GM18858 (cell line): ENCODE results near the gene NEDD4L.
"Not testable (repeated sequence)": the region's sequence is repeated elsewhere in the genome, so short reads cannot be mapped to it uniquely, and the experiment has no call there.

ENCODE experiments used
- ATAC-seq: cut with Tn5 transposase; IDR thresholded peaks from one replicate; pipeline ENCODE4 v1.9.1; 2021; ENCODE audit not compliant: unreplicated experiment

The NEDD4L gene

DNA sequence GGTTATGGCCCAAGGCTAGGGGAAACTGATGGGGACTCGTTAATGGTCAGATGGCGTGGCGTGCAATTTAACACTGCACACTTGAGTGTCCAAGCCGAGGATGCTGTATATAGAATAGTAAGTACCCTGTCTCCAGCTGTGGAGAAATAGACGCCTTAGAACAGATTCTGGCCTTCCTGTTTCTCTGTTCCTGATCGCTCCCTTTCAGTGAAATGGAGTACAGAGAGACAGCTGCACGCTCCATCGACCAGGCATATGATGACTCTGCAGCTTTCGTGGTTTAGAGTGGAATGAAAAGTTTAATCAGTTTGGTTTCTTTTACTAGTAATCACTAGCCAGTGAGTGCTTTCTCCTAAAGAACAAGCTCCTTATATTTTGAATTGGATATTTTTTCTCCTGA is 213.4 kb downstream of the NEDD4L start:
- no peak for ATAC-seq

DNA sequence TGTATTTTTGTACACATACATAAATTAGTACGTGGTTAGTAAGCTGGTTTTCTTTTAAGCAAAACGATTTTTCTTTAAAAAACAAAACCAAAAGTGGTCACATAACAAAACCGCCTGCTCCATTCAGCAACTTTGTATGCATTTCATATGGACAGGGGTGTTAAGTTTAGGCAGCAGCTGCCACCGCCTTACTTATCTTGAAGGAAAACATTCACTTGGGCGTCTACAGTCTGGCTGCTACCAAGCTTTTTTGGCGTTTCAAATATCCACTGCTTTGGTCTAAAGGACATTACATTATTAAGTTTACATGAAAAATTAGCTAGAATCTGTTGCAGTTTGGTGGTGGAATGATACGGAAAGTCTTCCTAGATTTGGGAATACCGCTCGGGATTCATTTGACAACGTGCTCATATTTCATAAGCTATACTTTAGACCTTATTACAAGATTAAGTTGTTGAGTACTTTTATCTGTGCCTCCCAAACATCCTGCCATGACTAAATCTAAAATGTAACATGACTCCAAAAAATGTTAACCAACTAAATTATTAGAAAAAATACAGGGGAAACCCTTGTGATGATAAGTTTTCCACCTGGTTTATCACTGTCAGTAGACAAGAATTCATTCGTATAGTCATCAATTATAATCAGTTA is 214.8 kb downstream of the NEDD4L start:
- ATAC-seq: no peak

DNA sequence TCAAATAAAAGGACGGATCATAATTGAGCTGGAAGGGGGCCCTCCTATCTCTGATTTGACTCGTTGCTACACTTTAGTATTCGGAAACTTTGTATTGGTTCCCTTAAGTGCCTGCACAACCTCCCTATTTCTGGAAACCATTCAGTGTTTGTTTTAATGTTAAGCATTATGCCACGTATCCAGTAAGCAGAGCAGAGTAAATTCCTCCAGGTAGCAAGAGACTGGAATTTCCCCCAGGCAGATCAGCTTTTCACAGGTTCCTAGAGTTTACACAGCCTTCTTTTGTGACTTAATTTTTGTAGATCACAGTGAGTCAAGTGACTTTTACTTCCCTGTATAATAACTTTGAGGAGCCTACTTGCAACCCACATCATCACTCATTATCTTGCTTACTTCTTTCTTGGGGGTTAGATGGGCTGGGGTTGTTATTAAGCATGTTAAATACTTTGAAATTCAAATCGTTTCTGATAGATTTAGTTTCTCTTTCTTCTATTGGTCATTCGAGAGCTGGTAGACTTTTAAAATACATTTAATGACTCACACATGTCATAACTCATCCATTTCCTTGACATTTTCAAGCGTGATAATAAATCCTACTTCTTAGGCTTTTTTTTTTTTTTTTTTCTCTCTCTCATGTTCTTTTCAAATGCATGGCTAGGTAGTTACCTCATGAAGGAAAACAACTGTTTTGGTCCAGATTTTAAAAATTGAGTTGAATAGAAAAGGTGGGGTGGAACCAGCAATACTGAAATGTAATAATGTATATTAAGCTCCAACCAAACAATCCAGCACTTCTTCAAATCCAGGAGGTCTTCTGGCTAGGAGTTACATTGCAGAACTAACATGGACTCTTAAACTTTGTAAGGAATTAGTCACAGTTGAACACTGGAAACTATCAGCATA is 219.3 kb downstream of the NEDD4L start:
- no peak for ATAC-seq

- no peak for ATAC-seq
Observed at GRCh38 chr18:58264075-58264474, 220.0 kb downstream of the NEDD4L start.

DNA sequence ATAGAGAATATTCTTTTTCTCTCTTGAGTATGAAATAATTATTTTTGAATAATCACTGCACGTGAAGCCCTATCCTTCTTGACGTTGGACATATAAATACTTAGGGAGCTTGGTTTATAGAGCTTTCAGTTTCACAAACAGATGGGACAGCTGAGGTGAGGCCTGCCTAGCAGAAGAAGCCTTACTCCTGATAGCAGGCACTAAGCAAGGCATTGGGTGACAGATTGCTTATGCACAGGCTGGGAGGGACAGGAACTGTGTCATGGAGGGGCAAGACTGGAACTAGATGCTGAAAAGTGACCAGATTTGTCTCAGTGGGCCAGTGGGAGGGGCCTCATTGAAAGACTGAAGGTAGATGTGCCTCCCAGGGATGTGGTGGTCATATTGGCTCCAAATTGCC is 220.8 kb downstream of the NEDD4L start:
- ATAC-seq: no peak

- not testable (repeated sequence) for ATAC-seq
Observed at GRCh38 chr18:58265489-58265888, 221.5 kb downstream of the NEDD4L start.

DNA sequence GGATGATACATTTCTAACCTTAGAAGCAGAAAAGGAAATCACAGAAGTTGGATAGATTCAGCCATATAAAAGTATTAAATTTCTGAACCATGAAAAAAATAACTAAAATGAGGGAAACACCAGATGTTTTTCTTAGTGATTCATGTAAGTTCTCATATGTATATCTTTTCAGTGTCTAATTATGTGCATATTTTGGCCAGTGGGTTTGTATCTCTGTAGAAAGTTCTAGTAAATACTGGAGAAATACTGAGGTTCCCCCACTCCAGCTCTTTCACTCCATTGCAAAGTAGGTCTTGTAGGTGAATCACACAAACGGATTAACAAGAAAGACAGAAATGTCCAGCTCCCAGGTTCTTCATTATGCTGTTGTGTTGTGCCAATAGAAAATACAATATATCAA is 222.3 kb downstream of the NEDD4L start:
- ATAC-seq: no peak

GRCh38 chr18:58267493-58267892 is 223.5 kb downstream of the NEDD4L start:
- no peak for ATAC-seq

DNA sequence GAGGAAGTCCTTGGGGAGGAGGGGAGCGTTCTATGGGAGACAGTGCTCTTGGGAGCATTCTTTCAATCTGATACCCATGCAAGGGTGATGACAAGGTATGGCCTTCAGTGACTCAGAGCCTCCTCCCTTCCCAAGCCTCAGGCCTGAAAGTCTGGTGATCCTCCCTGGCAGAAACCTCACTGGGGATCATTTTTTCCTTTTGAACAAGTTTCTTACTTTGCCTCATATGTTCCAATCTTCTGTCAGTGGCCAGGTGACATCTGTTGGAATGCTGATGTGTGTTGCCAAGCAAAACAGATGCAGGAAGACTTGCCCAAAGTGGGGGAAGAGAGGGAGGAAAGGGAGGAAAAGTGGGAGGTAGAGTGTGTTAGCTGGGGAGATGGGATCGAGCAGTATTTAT is 224.8 kb downstream of the NEDD4L start:
- ATAC-seq: no peak

GRCh38 chr18:58269931-58270330 is 225.9 kb downstream of the NEDD4L start:
- no peak for ATAC-seq

DNA sequence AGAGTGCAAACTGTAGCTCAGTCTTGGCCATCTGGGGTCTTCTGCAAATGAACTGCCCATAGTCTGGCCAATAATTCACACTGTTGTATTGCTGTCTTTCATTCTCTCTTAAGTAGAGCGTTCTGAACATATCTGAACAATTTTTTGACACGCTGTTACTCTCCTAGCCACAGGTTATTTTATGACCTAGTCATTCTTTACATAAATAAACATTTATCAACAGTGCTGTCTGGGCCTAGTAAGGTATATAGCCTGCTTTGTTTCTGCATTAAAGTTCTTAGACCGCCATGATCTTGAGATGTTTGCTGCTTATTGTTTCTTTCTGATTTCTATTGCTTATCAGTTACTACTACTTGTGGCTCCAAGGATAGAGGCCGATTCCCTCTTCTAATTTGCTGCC is 226.4 kb downstream of the NEDD4L start:
- ATAC-seq: no peak

- no peak for ATAC-seq
Observed at GRCh38 chr18:58271770-58272169, 227.7 kb downstream of the NEDD4L start.

- ATAC-seq: no peak
Observed at GRCh38 chr18:58272209-58272608, 228.2 kb downstream of the NEDD4L start.

DNA sequence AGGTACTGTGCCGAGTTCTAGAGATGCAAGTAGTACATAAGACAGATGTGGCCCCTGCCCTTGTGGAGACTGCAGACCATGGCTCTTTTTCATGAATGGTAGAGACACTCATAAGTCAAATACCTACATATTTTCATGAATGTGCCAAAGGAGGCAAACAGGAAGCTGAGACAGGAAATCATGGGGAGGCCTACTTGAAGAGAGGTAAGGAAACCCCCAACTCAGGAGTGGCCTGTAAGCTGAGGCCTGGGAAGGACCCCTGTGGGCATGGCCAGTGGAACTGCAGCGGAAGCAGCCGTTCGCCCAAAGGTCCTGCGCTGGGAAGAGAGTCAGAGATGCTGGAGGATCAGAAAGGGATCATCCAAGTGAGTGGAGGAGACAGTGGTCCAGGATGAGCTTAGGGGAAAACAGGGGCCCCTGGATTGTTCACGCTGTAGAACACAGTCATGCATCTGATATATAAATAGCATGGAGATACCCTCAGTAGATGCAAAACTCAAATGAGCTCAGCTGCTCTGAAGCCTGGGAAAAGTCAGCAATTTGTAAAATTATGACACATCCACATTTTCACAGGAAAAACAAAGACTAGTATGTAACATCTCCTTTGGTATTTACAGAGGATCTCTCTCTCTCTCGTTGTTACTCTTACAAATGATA is 228.9 kb downstream of the NEDD4L start:
- ATAC-seq: no peak

- ATAC-seq: no peak
Observed at GRCh38 chr18:58275176-58275575, 231.2 kb downstream of the NEDD4L start.

GRCh38 chr18:58276789-58277739 is 233.0 kb downstream of the NEDD4L start:
- no peak for ATAC-seq

DNA sequence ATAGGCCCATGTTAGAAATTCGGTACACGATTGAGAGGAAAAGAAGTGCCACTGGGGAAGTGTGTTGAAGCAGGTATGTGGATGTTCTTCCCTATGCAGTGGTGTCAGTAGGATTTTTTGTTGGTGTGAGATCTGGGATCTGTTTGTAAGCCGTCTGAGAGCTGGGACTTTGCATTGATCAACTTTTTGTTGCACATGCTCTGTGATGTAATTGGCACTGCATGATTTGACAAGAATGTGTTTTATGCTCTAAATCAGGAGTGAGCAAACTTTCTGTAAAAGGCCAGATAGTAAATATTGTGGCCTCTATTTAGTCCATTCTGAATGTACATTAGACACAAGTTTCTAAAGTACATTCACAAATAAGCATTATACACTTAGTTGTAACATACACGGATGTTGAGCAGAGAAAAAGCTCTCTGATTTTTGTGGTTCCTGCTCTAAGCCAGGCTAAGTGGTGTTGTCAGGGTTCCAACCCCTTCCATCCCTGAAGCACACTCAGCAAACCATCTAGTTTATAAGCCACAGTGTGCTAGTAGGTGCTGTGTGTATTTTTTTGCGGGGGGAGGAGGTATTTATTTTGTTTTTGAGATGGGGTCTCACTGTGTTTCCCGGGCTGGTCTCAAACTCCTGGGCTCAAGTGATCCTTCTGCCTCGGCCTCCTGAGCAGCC is 235.6 kb downstream of the NEDD4L start:
- no peak for ATAC-seq

GRCh38 chr18:58280191-58280590 is 236.2 kb downstream of the NEDD4L start:
- ATAC-seq: no peak

DNA sequence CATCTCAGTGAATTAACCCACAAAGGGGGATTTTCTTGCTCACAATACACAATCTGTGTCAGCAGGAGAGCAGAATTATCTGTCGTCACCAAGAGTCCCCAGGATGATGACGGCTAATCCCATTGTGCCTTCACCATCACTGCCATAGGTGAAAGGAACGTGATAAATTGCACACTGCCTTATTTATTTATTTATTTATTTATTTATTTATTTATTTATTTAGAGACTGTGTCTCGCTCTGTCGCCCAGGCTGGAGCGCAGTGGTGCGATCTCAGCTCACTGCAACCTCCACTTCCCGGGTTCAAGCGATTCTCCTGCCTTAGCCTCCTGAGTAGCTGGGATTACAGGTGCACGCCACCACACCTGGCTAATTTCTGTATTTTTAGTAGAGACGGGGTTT is 238.8 kb downstream of the NEDD4L start:
- ATAC-seq: not testable (repeated sequence)
